Measurements from ENCODE around the gene COLQ.
"Not testable (repeated sequence)": the region's sequence is repeated elsewhere in the genome, so short reads cannot be mapped to it uniquely, and the experiment has no call there.

COLQ gene

GRCh38 chr3:15495461-15496340 lies 25.8 kb downstream of the COLQ start:
- in situ Hi-C loops (cut with HindIII; ENCODE audit: low sequenced_read_pairs) = loop anchor here (10.0 kb wide), 1 partner anchor 49 kb away; no protein-coding TSS in a partner anchor

- in situ Hi-C loops (cut with HindIII; ENCODE audit: low sequenced_read_pairs) = loop anchor here (10.0 kb wide), 1 partner anchor 51 kb away; no protein-coding TSS in a partner anchor
Observed at GRCh38 chr3:15493436-15493835, 28.1 kb downstream of the COLQ start.

GRCh38 chr3:15492847-15493360 lies 28.6 kb downstream of the COLQ start:
- in situ Hi-C loops (cut with HindIII; ENCODE audit: low sequenced_read_pairs) = loop anchor here (10.0 kb wide), 1 partner anchor 52 kb away; no protein-coding TSS in a partner anchor

GRCh38 chr3:15491143-15491542 lies 30.4 kb downstream of the COLQ start:
- in situ Hi-C loops (cut with HindIII; ENCODE audit: low sequenced_read_pairs) = loop anchor here (10.0 kb wide), 1 partner anchor 54 kb away; no protein-coding TSS in a partner anchor

- in situ Hi-C loops (cut with HindIII; ENCODE audit: low sequenced_read_pairs) = loop anchor here (10.0 kb wide), 1 partner anchor 55 kb away; no protein-coding TSS in a partner anchor
Observed at GRCh38 chr3:15490158-15490557, 31.3 kb downstream of the COLQ start.

GRCh38 chr3:15488002-15488401 lies 33.5 kb downstream of the COLQ start:
- in situ Hi-C loops (cut with HindIII; ENCODE audit: low sequenced_read_pairs) = no loop called here

- in situ Hi-C loops (cut with HindIII; ENCODE audit: low sequenced_read_pairs) = no loop called here
Observed at GRCh38 chr3:15486979-15487378, 34.5 kb downstream of the COLQ start.

GRCh38 chr3:15486020-15486419 lies 35.5 kb downstream of the COLQ start:
- in situ Hi-C loops (cut with HindIII; ENCODE audit: low sequenced_read_pairs) = no loop called here

GRCh38 chr3:15484551-15484950 lies 37.0 kb downstream of the COLQ start:
- in situ Hi-C loops (cut with HindIII; ENCODE audit: low sequenced_read_pairs) = not testable (repeated sequence)

- in situ Hi-C loops (cut with HindIII; ENCODE audit: low sequenced_read_pairs) = no loop called here
Observed at GRCh38 chr3:15479400-15480224, 41.9 kb downstream of the COLQ start.

- in situ Hi-C loops (cut with HindIII; ENCODE audit: low sequenced_read_pairs) = no loop called here
Observed at GRCh38 chr3:15478640-15478979, 42.9 kb downstream of the COLQ start.

GRCh38 chr3:15477951-15478639 lies 43.4 kb downstream of the COLQ start:
- in situ Hi-C loops (cut with HindIII; ENCODE audit: low sequenced_read_pairs) = no loop called here

- in situ Hi-C loops (cut with HindIII; ENCODE audit: low sequenced_read_pairs) = no loop called here
Observed at GRCh38 chr3:15476378-15476777, 45.1 kb downstream of the COLQ start.

- in situ Hi-C loops (cut with HindIII; ENCODE audit: low sequenced_read_pairs) = no loop called here
Observed at GRCh38 chr3:15475161-15475560, 46.3 kb downstream of the COLQ start.

GRCh38 chr3:15471861-15472260 lies 49.6 kb downstream of the COLQ start:
- in situ Hi-C loops (cut with HindIII; ENCODE audit: low sequenced_read_pairs) = no loop called here

- in situ Hi-C loops (cut with HindIII; ENCODE audit: low sequenced_read_pairs) = no loop called here
Observed at GRCh38 chr3:15470849-15471248, 50.7 kb downstream of the COLQ start.

GRCh38 chr3:15470261-15470660 lies 51.2 kb downstream of the COLQ start:
- in situ Hi-C loops (cut with HindIII; ENCODE audit: low sequenced_read_pairs) = no loop called here

- in situ Hi-C loops (cut with HindIII; ENCODE audit: low sequenced_read_pairs) = loop anchor here (5.0 kb wide), 1 partner anchor 60 kb away; no protein-coding TSS in a partner anchor
Observed at GRCh38 chr3:15467227-15468181, 54.0 kb downstream of the COLQ start.

- in situ Hi-C loops (cut with HindIII; ENCODE audit: low sequenced_read_pairs) = loop anchor here (5.0 kb wide), 1 partner anchor 59 kb away; no protein-coding TSS in a partner anchor
Observed at GRCh38 chr3:15465876-15466585, 55.5 kb downstream of the COLQ start.

Measured in endothelial cell of hepatic sinusoid (primary cell).